ENCODE data around the gene CHAD.
"Not testable (repeated sequence)": the region's sequence is repeated elsewhere in the genome, so short reads cannot be mapped to it uniquely, and the experiment has no call there.

DNA sequence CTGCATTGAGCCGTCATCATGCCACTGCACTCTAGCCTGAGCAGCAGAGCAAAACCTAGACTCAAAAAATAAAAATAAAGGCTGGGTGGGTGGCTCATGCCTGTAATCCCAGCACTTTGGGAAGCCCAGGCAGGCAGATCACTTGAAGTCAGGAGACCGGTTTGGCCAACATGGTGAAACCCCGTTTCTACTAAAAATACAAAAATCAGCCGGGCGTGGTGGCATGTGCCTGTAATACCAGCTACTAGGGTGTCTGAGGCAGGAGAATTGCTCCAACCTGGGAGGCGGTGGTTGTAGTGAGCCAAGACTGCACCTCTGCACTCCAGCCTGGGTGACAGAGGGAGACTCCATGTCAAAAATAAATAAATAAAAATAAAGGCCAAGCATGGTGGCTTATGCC lies 40.6 kb downstream of the CHAD start:
- TF ChIP-seq ZNF274 (IDR thresholded peaks at IDR 0.05; ENCODE audit: low read length); ZNF274 (tag by site-specific recombination; IDR thresholded peaks at IDR 0.05; ENCODE audit: borderline replicate concordance); ZNF560 (tag by site-specific recombination; IDR thresholded peaks at IDR 0.05; ENCODE audit: borderline replicate concordance); ZBTB1 (tag by site-specific recombination; IDR thresholded peaks at IDR 0.05): not testable (repeated sequence)
- TF ChIP-seq, protein P1, sequence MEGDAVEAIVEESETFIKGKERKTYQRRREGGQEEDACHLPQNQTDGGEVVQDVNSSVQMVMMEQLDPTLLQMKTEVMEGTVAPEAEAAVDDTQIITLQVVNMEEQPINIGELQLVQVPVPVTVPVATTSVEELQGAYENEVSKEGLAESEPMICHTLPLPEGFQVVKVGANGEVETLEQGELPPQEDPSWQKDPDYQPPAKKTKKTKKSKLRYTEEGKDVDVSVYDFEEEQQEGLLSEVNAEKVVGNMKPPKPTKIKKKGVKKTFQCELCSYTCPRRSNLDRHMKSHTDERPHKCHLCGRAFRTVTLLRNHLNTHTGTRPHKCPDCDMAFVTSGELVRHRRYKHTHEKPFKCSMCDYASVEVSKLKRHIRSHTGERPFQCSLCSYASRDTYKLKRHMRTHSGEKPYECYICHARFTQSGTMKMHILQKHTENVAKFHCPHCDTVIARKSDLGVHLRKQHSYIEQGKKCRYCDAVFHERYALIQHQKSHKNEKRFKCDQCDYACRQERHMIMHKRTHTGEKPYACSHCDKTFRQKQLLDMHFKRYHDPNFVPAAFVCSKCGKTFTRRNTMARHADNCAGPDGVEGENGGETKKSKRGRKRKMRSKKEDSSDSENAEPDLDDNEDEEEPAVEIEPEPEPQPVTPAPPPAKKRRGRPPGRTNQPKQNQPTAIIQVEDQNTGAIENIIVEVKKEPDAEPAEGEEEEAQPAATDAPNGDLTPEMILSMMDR (tag by site-specific recombination; IDR thresholded peaks at IDR 0.05): not testable (repeated sequence)
